Lower leg skin (tissue), 4 donors: Measurements from ENCODE around the gene C20orf204. TPM values are rescaled to one million over a fixed set of nuclear protein-coding genes. Genes with fewer than 3 reads are reported as not detected.

Experiments used
- DNase-seq, 2 donors: peaks; one replicate each; pipeline ENCODE4 v3.0.0-alpha.2; 2019; ENCODE audit warnings: low spot score in 2 of 2
- H3K4me3 ChIP-seq: fragments of 200-600 bp; sonication (generic); 2 replicates; pipeline ENCODE4 v1.5.1; 2017; ENCODE audit warnings: mild to moderate bottlenecking, low read depth; ENCODE audit not compliant: poor library complexity, severe bottlenecking
- CTCF ChIP-seq, 3 donors: fragments of 450-650 bp; IDR thresholded peaks; one replicate each; pipeline ENCODE4 v1.5.1; 2016; ENCODE audit warnings: antibody characterized with exemption in 3 of 3, mild to moderate bottlenecking in 3 of 3, moderate library complexity in 2 of 3
- POLR2A ChIP-seq, 2 donors: fragments of 450-650 bp; IDR thresholded peaks; one replicate each; pipeline ENCODE4 v1.6.1; 2016 to 2017; ENCODE audit warnings: antibody characterized with exemption in 2 of 2, mild to moderate bottlenecking in 1 of 2, moderate library complexity in 1 of 2
- WGBS, 2 donors: methylation state at CpG; one replicate each; pipeline ENCODE4 v1.1.5; 2018; 5-methylcytosine and 5-hydroxymethylcytosine counted together
- intact Hi-C: fragments of 100-400 bp; cut with DNase I; formaldehyde crosslinking; loops from one replicate; pipeline ENCODE4 v1.15.0; 2023; ENCODE audit warnings: low total_unique reads
- total RNA-seq, 4 donors: library from RNA; depleted of rRNA; stranded (reverse); fragments of >200 nt; gene quantifications; one replicate each; pipeline ENCODE4 v1.1.0, GENCODE V29; 2016

C20orf204 gene
- total RNA-seq, 4 donors from 2014 or later = 0.39 to 1.8 (median 0.66) TPM

- H3K4me3 ChIP-seq = peak overlapping the region; percentile 56
- intact Hi-C loops = no loop called here
- no peak for DNase-seq
- WGBS, 2 donors = 11 to 13% methylated on average over 4 of the region's 4 CpGs
- TF ChIP-seq CTCF (IDR thresholded peaks at IDR 0.05) (no peak), POLR2A (IDR thresholded peaks at IDR 0.05) (no peak)
Measured at GRCh38 chr20:64078934-64079272, 42.9 kb downstream of the C20orf204 start.

GRCh38 chr20:64079273-64080012 lies 43.5 kb downstream of the C20orf204 start, which contains the start of gene RGS19:
Gene RGS19, minus strand, starts transcription at chr20:64079518. Its CDS starts 2,632 bp downstream, at chr20:64076886.
- TF ChIP-seq CTCF (IDR thresholded peaks at IDR 0.05) (no peak), POLR2A (IDR thresholded peaks at IDR 0.05) (no peak)
- WGBS, 2 donors = 0 to 1% methylated on average over 9 to 34 of the region's 73 CpGs
- DNase-seq = peak; percentile 64 to 94
- peak within 1 kb of the TSS; percentile 56 for H3K4me3 ChIP-seq
- intact Hi-C loops = no loop called here

- TF ChIP-seq CTCF (IDR thresholded peaks at IDR 0.05) = no peak
- no peak for TF ChIP-seq POLR2A (IDR thresholded peaks at IDR 0.05)
- no peak for DNase-seq
- 12 to 16% methylated on average over 23 to 29 of the region's 62 CpGs for WGBS, 2 donors
- intact Hi-C loops = no loop called here
- peak within 1 kb of the TSS; percentile 56 for H3K4me3 ChIP-seq
Measured at GRCh38 chr20:64080013-64080812, 44.2 kb downstream of the C20orf204 start, which contains the start of gene OPRL1. Gene OPRL1, plus strand, starts transcription at chr20:64080082. Its CDS starts 12,639 bp downstream, at chr20:64092721.

GRCh38 chr20:64080813-64081623 lies 45.0 kb downstream of the C20orf204 start:
- WGBS, 2 donors = 71 to 81% methylated on average over 17 of the region's 17 CpGs
- intact Hi-C loops = no loop called here
- no peak overlapping the region for H3K4me3 ChIP-seq
- DNase-seq = no peak
- TF ChIP-seq POLR2A (IDR thresholded peaks at IDR 0.05) (no peak), CTCF (IDR thresholded peaks at IDR 0.05) (no peak)

GRCh38 chr20:64081624-64081964 lies 45.6 kb downstream of the C20orf204 start:
- no peak overlapping the region for H3K4me3 ChIP-seq
- no peak for DNase-seq
- WGBS, 2 donors = 84 to 94% methylated on average over 6 of the region's 6 CpGs
- no peak for TF ChIP-seq CTCF (IDR thresholded peaks at IDR 0.05)
- TF ChIP-seq POLR2A (IDR thresholded peaks at IDR 0.05) = no peak
- intact Hi-C loops = no loop called here
